Epithelial cell of proximal tubule (primary cell): ENCODE results near the gene SERPINA1. TPM values are rescaled to one million over a fixed set of nuclear protein-coding genes. Genes with fewer than 3 reads are reported as not detected.

Experiments used
- DNase-seq: peaks from one replicate; pipeline ENCODE4 v3.0.0-alpha.2; 2011; ENCODE audit warnings: low read depth
- H3K4me3 ChIP-seq: 2 replicates; pipeline ENCODE4 v1.5.1; 2011; ENCODE audit warnings: low read depth, mild to moderate bottlenecking, low read length
- total RNA-seq: library from RNA; depleted of rRNA; stranded (reverse); fragments of >200 nt; gene quantifications from 2 replicates; pipeline ENCODE4 v1.2.3, GENCODE V29; 2015
- TF ChIP-seq, protein P1 (sequence below): conservative IDR thresholded peaks from 2 replicates; pipeline ENCODE4 v1.5.1; 2012; ENCODE audit warnings: low read depth, mild to moderate bottlenecking, low read length

The SERPINA1 gene
- total RNA-seq, 1 donor from 2014 or later: 15.3 TPM

DNA sequence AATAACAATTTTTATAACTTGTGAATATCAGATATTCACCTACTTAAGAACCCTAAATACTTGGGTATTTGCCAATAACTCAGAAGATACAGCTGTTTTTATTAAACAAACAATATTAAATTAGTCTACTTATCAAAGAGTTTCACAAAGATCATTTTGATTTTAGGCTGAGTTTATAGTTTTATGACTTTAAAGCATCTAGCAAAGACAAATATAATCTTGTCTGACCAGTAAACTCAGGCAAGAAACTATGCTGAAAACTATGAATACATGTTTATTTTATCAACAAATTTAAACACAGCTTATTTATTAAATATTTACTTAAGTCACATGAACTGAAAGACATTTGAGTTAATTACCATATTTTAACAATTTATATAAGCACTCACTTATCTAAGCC is 18.5 kb upstream of the SERPINA1 start:
- DNase-seq: no peak
- TF ChIP-seq, protein P1, sequence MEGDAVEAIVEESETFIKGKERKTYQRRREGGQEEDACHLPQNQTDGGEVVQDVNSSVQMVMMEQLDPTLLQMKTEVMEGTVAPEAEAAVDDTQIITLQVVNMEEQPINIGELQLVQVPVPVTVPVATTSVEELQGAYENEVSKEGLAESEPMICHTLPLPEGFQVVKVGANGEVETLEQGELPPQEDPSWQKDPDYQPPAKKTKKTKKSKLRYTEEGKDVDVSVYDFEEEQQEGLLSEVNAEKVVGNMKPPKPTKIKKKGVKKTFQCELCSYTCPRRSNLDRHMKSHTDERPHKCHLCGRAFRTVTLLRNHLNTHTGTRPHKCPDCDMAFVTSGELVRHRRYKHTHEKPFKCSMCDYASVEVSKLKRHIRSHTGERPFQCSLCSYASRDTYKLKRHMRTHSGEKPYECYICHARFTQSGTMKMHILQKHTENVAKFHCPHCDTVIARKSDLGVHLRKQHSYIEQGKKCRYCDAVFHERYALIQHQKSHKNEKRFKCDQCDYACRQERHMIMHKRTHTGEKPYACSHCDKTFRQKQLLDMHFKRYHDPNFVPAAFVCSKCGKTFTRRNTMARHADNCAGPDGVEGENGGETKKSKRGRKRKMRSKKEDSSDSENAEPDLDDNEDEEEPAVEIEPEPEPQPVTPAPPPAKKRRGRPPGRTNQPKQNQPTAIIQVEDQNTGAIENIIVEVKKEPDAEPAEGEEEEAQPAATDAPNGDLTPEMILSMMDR: no peak
- no peak overlapping the region for H3K4me3 ChIP-seq

DNA sequence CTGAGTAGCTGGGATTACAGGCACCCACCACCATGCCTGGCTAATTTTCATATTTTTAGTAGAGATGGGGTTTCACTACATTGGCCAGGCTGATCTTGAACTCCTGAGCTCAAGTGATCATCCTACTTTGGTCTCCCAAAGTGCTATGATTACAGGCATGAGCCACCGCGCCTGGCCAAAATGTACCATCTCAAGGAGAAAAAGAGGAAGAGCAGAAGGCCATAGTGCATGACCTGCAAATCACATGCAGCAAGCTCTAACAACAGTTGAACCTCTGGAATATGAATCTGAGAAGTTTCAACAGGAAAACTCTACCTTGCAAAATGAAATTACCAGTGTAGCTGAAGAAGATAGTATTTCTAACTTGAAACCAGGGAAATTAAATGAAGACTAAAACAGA is 17.1 kb upstream of the SERPINA1 start:
- TF ChIP-seq, protein P1: no peak
- H3K4me3 ChIP-seq: no peak overlapping the region
- DNase-seq: no peak

DNA sequence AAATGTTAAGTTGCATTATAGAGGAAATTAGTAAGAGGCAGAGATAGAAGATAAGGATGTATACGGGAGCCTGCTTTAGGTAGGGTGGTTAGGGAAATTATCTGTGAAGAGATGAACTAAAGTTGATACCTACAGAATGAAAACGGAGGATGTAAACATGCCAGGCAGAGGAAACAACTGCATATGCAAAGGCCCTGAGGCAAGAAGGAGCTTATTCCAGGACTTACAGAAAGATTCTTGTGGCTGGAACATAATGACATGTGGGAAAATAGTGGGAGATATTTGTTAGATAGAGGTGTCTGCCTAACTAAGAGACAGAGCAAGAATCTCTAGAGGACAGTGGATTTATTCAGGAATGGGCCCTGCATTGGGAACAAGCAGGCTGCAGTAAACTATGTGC is 16.2 kb upstream of the SERPINA1 start:
- TF ChIP-seq, protein P1: no peak
- DNase-seq: no peak

DNA sequence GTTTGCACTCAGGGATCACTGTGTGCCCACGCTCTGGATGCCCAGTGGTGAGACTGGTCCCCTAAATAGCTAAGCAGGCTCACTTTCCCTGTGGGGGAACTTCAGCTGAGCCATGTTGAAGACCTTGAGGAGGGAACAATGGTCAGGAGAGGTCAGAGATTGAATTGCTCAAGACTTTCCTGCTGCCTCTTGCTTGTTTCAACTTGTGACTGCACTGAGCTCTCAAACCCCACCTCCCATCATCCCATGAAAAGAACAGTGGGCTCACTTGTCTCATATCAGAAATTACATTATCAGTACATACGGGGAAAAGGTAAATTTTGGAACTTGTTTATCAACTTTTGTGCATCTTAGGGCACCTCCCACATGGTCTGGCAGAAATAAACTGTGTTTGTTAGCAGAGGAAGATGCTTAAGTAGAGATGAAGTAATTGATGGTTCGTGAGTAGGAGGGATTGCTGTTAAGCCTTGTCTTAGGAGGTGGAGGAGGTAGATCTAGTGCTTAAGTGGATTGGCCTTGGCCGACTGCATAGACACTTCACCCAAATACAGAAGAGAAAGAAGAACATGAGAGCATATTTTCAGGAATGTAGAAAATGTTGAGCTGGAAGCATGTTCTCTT is 15.0 kb upstream of the SERPINA1 start:
- no peak overlapping the region for H3K4me3 ChIP-seq
- TF ChIP-seq, protein P1: no peak
- DNase-seq: no peak

More for the DNA sequence above, 16.2 kb upstream of the SERPINA1 start:
- no peak overlapping the region for H3K4me3 ChIP-seq

DNA sequence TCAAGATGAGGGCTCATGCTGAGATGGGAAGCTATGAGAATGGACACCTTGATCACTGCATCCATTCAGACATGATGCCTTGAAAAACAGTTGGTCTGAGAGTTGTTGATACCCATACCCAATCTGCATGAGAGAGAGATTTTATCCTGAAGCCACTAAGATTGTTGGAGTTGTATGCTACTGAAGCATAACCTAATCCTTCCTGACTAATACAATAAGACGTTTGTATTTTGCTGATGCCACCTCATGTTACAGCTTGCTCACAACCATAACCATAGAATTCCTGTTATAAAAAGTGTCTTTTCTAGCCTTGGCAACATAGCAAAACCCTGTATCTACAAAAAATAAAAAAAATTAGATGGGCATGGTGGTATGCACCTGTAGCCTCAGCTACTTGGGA is 12.7 kb upstream of the SERPINA1 start:
- no peak overlapping the region for H3K4me3 ChIP-seq
- DNase-seq: no peak
- TF ChIP-seq, protein P1: no peak

DNA sequence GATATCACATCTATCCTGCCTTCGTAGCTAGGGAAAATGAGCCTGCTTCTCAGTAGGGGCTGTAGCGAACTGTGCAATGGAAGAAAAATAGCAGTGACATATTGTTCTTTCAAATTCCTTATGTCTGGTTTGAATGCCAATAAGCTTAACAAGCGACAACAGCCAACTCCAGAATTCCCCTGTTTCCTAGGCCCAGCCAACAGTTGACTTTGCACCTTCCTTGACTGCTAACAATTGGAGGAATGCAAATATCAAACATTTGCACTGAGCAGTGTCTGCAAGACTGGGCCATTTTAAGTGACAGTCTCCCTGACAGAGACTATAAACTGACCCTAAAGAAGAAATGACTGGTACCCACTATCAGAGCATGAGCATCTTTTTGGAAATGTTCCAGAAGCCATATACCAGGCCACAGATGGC is 12.0 kb upstream of the SERPINA1 start:
- TF ChIP-seq, protein P1: no peak
- no peak for DNase-seq
- H3K4me3 ChIP-seq: no peak overlapping the region

DNA sequence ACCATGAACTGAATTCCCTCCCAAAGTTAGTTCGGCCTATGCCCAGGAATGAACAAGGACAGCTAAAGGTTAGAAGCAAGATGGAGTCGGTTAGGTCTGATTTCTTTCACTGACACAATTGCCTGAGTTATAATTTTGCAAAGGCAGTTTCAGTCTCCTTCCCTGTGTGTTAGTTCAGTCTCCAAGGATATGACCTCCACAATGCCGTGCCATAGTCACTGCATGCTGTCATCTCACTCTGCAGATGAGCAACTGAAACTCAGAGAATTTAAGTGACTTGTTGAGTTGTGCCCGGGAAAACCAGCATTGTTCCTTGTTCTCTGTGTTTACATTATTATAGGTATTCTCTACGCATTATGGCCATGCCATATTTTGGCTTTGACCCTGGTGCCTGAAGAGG is 10.1 kb upstream of the SERPINA1 start:
- DNase-seq: no peak
- no peak overlapping the region for H3K4me3 ChIP-seq
- TF ChIP-seq, protein P1: no peak
